HCT116 (cell line): Measurements from ENCODE around the gene RBM44.

Experiments used
- CTCF ChIP-seq, 3 experiments: fragments of 200-600 bp in 1 of 3; sonication (generic) in 1 of 3; IDR thresholded peaks in 2 of 3; conservative IDR thresholded peaks in 1 of 3; 2 replicates each; pipeline ENCODE4 v1.5.1; 2012 to 2017; ENCODE audit warnings: low read depth in 2 of 3, low read length in 2 of 3, antibody characterized with exemption in 1 of 3, borderline replicate concordance in 1 of 3, control low read depth in 1 of 3, mild to moderate bottlenecking in 1 of 3, mixed read lengths in 1 of 3, mixed run types in 1 of 3, moderate library complexity in 1 of 3; ENCODE audit not compliant: insufficient read depth in 1 of 3
- EZH2 ChIP-seq: fragments of 200-600 bp; sonication (generic); IDR thresholded peaks from 2 replicates; pipeline ENCODE4 v1.6.1; 2017; ENCODE audit warnings: antibody characterized with exemption, mixed run types
- EZH2phosphoT487 ChIP-seq: fragments of 200-600 bp; IDR thresholded peaks from 2 replicates; pipeline ENCODE4 v1.6.1; 2018; ENCODE audit warnings: antibody characterized with exemption, borderline replicate concordance
- JUND ChIP-seq: IDR thresholded peaks from 2 replicates; pipeline ENCODE4 v1.6.1; 2012
- POLR2A ChIP-seq: IDR thresholded peaks from 2 replicates; pipeline ENCODE4 v1.7.0; 2011; ENCODE audit warnings: borderline replicate concordance; ENCODE audit not compliant: insufficient read depth, insufficient read length; ENCODE audit errors: extremely low read depth
- POLR2AphosphoS5 ChIP-seq: IDR thresholded peaks from 2 replicates; pipeline ENCODE4 v1.6.1; 2011; ENCODE audit warnings: mild to moderate bottlenecking, low read depth, low read length, moderate library complexity
- RAD21 ChIP-seq: IDR thresholded peaks from 2 replicates; pipeline ENCODE4 v1.6.1; 2012; ENCODE audit warnings: low read depth, mild to moderate bottlenecking
- REST ChIP-seq: IDR thresholded peaks from 2 replicates; pipeline ENCODE4 v1.6.1; 2012; ENCODE audit warnings: low read depth
- SP1 ChIP-seq: IDR thresholded peaks from 2 replicates; pipeline ENCODE4 v1.6.1; 2012; ENCODE audit warnings: low read depth
- TCF7L2 ChIP-seq: IDR thresholded peaks from 2 replicates; pipeline ENCODE4 v1.7.0; 2011; ENCODE audit warnings: borderline replicate concordance, inconsistent platforms; ENCODE audit not compliant: insufficient read depth, insufficient read length; ENCODE audit errors: extremely low read depth
- YY1 ChIP-seq: IDR thresholded peaks from 2 replicates; pipeline ENCODE4 v1.6.1; 2011; ENCODE audit warnings: low read length, low read depth, moderate library complexity, mild to moderate bottlenecking; ENCODE audit not compliant: insufficient replicate concordance; ENCODE audit errors: extremely low read depth
- ZBTB33 ChIP-seq: IDR thresholded peaks from 2 replicates; pipeline ENCODE4 v1.6.1; 2011; ENCODE audit warnings: mild to moderate bottlenecking, low read length, moderate library complexity; ENCODE audit not compliant: insufficient replicate concordance; ENCODE audit errors: extremely low read depth
- ZFX ChIP-seq: fragments of 450-650 bp; IDR thresholded peaks from 2 replicates; pipeline ENCODE4 v1.6.1; 2017
- ZNF274 ChIP-seq: fragments of 200-500 bp; sonication (Bioruptor generic); IDR thresholded peaks from 2 replicates; pipeline ENCODE4 v1.6.1; 2014; ENCODE audit warnings: mild to moderate bottlenecking, low read depth, low read length, inconsistent platforms

GRCh38 chr2:237885111-237885930 is 86.7 kb downstream of the RBM44 start:
- TF ChIP-seq POLR2A = no peak
- TF ChIP-seq EZH2 = no peak
- no peak for TF ChIP-seq CTCF (IDR thresholded peaks at IDR 0.05 in 2 of 3, conservative IDR thresholded peaks at IDR 0.05 in 1 of 3; ENCODE audit: borderline replicate concordance in 1 of 3, insufficient read depth in 1 of 3, low read depth in 2 of 3, low read length in 2 of 3)
- no peak for TF ChIP-seq EZH2phosphoT487
- TF ChIP-seq ZFX = no peak
- no peak for TF ChIP-seq REST
- no peak for TF ChIP-seq SP1
- no peak for TF ChIP-seq POLR2AphosphoS5
- TF ChIP-seq ZNF274 = no peak
- no peak for TF ChIP-seq ZBTB33
- no peak for TF ChIP-seq RAD21
- no peak for TF ChIP-seq YY1
- no peak for TF ChIP-seq TCF7L2
- TF ChIP-seq JUND = no peak
